Thyroid gland (tissue), 4 donors: Measurements from ENCODE around the gene FADS1. TPM values are rescaled to one million over a fixed set of nuclear protein-coding genes. Genes with fewer than 3 reads are reported as not detected.

Source experiments
- DNase-seq, 2 donors: peaks; one replicate each; pipeline ENCODE4 v3.0.0-alpha.2; 2019
- H3K27ac ChIP-seq, 3 donors: fragments of 200-600 bp; sonication (generic); 1 replicate in 2 of 3; 2 replicates in 1 of 3; pipeline ENCODE4 v1.5.1; 2016 to 2019; ENCODE audit warnings: mild to moderate bottlenecking in 1 of 3, moderate library complexity in 1 of 3
- H3K27me3 ChIP-seq: fragments of 200-600 bp; sonication (generic); one replicate; pipeline ENCODE4 v1.5.1; 2019
- H3K36me3 ChIP-seq, 2 donors: fragments of 200-600 bp; sonication (generic); one replicate each; pipeline ENCODE4 v1.5.1; 2016 to 2019
- H3K4me1 ChIP-seq, 2 donors: fragments of 200-600 bp; sonication (generic); one replicate each; pipeline ENCODE4 v1.5.1; 2017 to 2019
- H3K4me3 ChIP-seq, 3 donors: fragments of 200-600 bp; sonication (generic); replicated peaks in 1 of 3; 1 replicate in 2 of 3; 2 replicates in 1 of 3; pipeline ENCODE4 v1.5.1; 2016; ENCODE audit warnings: mild to moderate bottlenecking in 1 of 3
- H3K9me3 ChIP-seq: fragments of 200-600 bp; sonication (generic); one replicate; pipeline ENCODE4 v1.5.1; 2017
- CTCF ChIP-seq, 6 experiments: fragments of 200-600 bp in 3 of 6; fragments of 450-650 bp in 3 of 6; sonication (generic) in 3 of 6; IDR thresholded peaks; one replicate each; pipeline ENCODE4 v1.5.1; 2016 to 2019; ENCODE audit warnings: antibody characterized with exemption in 6 of 6, mild to moderate bottlenecking in 2 of 6, inconsistent platforms in 1 of 6, moderate library complexity in 1 of 6
- POLR2A ChIP-seq, 2 donors: fragments of 450-650 bp; IDR thresholded peaks; one replicate each; pipeline ENCODE4 v1.6.1; 2017; ENCODE audit warnings: antibody characterized with exemption in 2 of 2, mild to moderate bottlenecking in 2 of 2, moderate library complexity in 1 of 2
- WGBS, 2 donors: methylation state at CpG; one replicate each; pipeline ENCODE4 v1.1.5; 2017; 5-methylcytosine and 5-hydroxymethylcytosine counted together
- intact Hi-C: fragments of 100-400 bp; cut with DNase I; formaldehyde crosslinking; loops from one replicate; pipeline ENCODE4 v1.15.1; 2023
- total RNA-seq, 4 donors: library from RNA; depleted of rRNA; stranded (reverse); fragments of >200 nt; gene quantifications; one replicate each; pipeline ENCODE4 v1.2.3, GENCODE V29; 2016

Gene FADS1
- total RNA-seq, 4 donors from 2014 or later: 6.8 to 17.3 (median 13.9) TPM

- DNase-seq: no peak
- no peak for TF ChIP-seq POLR2A (IDR thresholded peaks at IDR 0.05)
- no peaks in the 10 kb centered on the region for H3K4me1 ChIP-seq
- no peaks in the 10 kb centered on the region for H3K9me3 ChIP-seq
- no peaks in the 10 kb centered on the region for H3K27me3 ChIP-seq
- H3K4me3 ChIP-seq: no peak overlapping the region
- intact Hi-C loops: loop anchor here (10.0 kb wide), 1 partner anchor 282 kb away; no protein-coding TSS in a partner anchor
- no peak overlapping the region for H3K27ac ChIP-seq
- no peaks in the 10 kb centered on the region for H3K36me3 ChIP-seq
- 93 to 97% methylated on average over 6 of the region's 6 CpGs for WGBS, 2 donors
Measured at GRCh38 chr11:61802605-61803004, 14.2 kb downstream of the FADS1 start.

- intact Hi-C loops: loop anchor here (10.0 kb wide), 1 partner anchor 284 kb away; no protein-coding TSS in a partner anchor
- H3K27me3 ChIP-seq: no peaks in the 10 kb centered on the region
- no peaks in the 10 kb centered on the region for H3K36me3 ChIP-seq
- no peak for TF ChIP-seq CTCF (IDR thresholded peaks at IDR 0.05)
- no peak for TF ChIP-seq POLR2A (IDR thresholded peaks at IDR 0.05)
- no peaks in the 10 kb centered on the region for H3K4me1 ChIP-seq
- no peaks in the 10 kb centered on the region for H3K9me3 ChIP-seq
- H3K4me3 ChIP-seq: no peak overlapping the region
- 93 to 94% methylated on average over 3 of the region's 3 CpGs for WGBS, 2 donors
- no peak for DNase-seq
- H3K27ac ChIP-seq: no peak overlapping the region
Measured at GRCh38 chr11:61800331-61801281, 16.2 kb downstream of the FADS1 start.

- intact Hi-C loops: loop anchor here (5.0 to 10.0 kb wide), 2 partner anchors 148 to 285 kb away; no protein-coding TSS in a partner anchor
- DNase-seq: no peak
Measured at GRCh38 chr11:61799665-61800284, 17.0 kb downstream of the FADS1 start.

GRCh38 chr11:61797263-61797944 lies 19.4 kb downstream of the FADS1 start:
- TF ChIP-seq POLR2A (IDR thresholded peaks at IDR 0.05) (no peak), CTCF (IDR thresholded peaks at IDR 0.05) (peak in 5 of 6 experiments; percentile 57 to 96 (median 85))
- 40 to 42% methylated on average over 3 of the region's 3 CpGs for WGBS, 2 donors
- H3K4me3 ChIP-seq: no peak overlapping the region
- intact Hi-C loops: loop anchor here (5.0 kb wide), 1 partner anchor 150 kb away; no protein-coding TSS in a partner anchor
- H3K27ac ChIP-seq: no peak overlapping the region
- H3K4me1 ChIP-seq: peaks cover 6 to 11% of the 10 kb centered on the region in 2 donors
- DNase-seq: peak; percentile 85 to 87
- no peaks in the 10 kb centered on the region for H3K9me3 ChIP-seq
- no peaks in the 10 kb centered on the region for H3K36me3 ChIP-seq
- H3K27me3 ChIP-seq: no peaks in the 10 kb centered on the region

More at GRCh38 chr11:61799665-61800284, 17.0 kb downstream of the FADS1 start:
- no peak overlapping the region for H3K27ac ChIP-seq
- no peaks in the 10 kb centered on the region for H3K4me1 ChIP-seq
- H3K36me3 ChIP-seq: no peaks in the 10 kb centered on the region
- no peak overlapping the region for H3K4me3 ChIP-seq
- H3K27me3 ChIP-seq: no peaks in the 10 kb centered on the region
- WGBS, 2 donors: 93 to 98% methylated on average over 2 of the region's 2 CpGs
- no peaks in the 10 kb centered on the region for H3K9me3 ChIP-seq
- TF ChIP-seq POLR2A (IDR thresholded peaks at IDR 0.05) (no peak), CTCF (IDR thresholded peaks at IDR 0.05) (no peak)

GRCh38 chr11:61795876-61796526 lies 20.8 kb downstream of the FADS1 start:
- intact Hi-C loops: loop anchor here (5.0 kb wide), 1 partner anchor 151 kb away; no protein-coding TSS in a partner anchor

More at GRCh38 chr11:61795876-61796526, 20.8 kb downstream of the FADS1 start:
- TF ChIP-seq CTCF (IDR thresholded peaks at IDR 0.05): no peak
- no peak overlapping the region for H3K4me3 ChIP-seq
- no peaks in the 10 kb centered on the region for H3K9me3 ChIP-seq
- H3K4me1 ChIP-seq: peaks cover 6 to 21% of the 10 kb centered on the region in 2 donors
- H3K27me3 ChIP-seq: no peaks in the 10 kb centered on the region
- H3K27ac ChIP-seq: no peak overlapping the region
- H3K36me3 ChIP-seq: no peaks in the 10 kb centered on the region
- DNase-seq: no peak
- WGBS, 2 donors: 93 to 95% methylated on average over 15 to 17 of the region's 18 CpGs
